ENCODE measurements around the gene TC2N. TPM values are rescaled to one million over a fixed set of nuclear protein-coding genes. Genes with fewer than 3 reads are reported as not detected.

The TC2N gene
- total and polyA plus RNA-seq, 2 experiments from 2014 or later, result 10.0 to 35.0 TPM

- H3K4me1 ChIP-seq (ENCODE audit: insufficient read depth), result no peaks in the 10 kb centered on the region
- Mint-ChIP-seq H3K4me1 (no peaks in the 10 kb centered on the region), H3K27ac (no peak overlapping the region), H3K36me3 (ENCODE audit: low read depth) (no peaks in the 10 kb centered on the region), H3K4me3 (no peak overlapping the region), H3K27me3 (ENCODE audit: insufficient read depth, low read depth, poor library complexity) (no peaks in the 10 kb centered on the region), H3K9me3 (no peaks in the 10 kb centered on the region)
- no peaks in the 10 kb centered on the region for H3K27me3 ChIP-seq (ENCODE audit: insufficient read depth)
- H3K79me2 ChIP-seq (replicated peaks; ENCODE audit: insufficient read depth), result no peaks in the 10 kb centered on the region
- ATAC-seq (no peak), DNase-seq (ENCODE audit: low spot score) (no peak)
- H3K36me3 ChIP-seq (ENCODE audit: insufficient read depth), result no peaks in the 10 kb centered on the region
- H3K27ac ChIP-seq (ENCODE audit: low read depth), result no peak overlapping the region
- no peak overlapping the region for H2AFZ ChIP-seq
- H3F3A ChIP-seq (replicated peaks; ENCODE audit: low read depth), result no peaks in the 10 kb centered on the region
- TF ChIP-seq STAT1 (IDR thresholded peaks at IDR 0.05; ENCODE audit: unreplicated experiment) (no peak), CREB1 (CRISPR knock-in tag; IDR thresholded peaks at IDR 0.05; ENCODE audit: low read depth) (no peak), ZNF331 (CRISPR knock-in tag; IDR thresholded peaks at IDR 0.05; ENCODE audit: low read depth) (no peak), JUNB (IDR thresholded peaks at IDR 0.05; ENCODE audit: unreplicated experiment) (no peak), ZNF114 (CRISPR knock-in tag; IDR thresholded peaks at IDR 0.05) (no peak), ZNF462 (CRISPR knock-in tag; IDR thresholded peaks at IDR 0.05) (no peak), ETS1 (IDR thresholded peaks at IDR 0.05) (no peak), EZH2 (IDR thresholded peaks at IDR 0.05; ENCODE audit: low read depth, unreplicated experiment) (no peak), EZH2phosphoT487 (IDR thresholded peaks at IDR 0.05; ENCODE audit: unreplicated experiment) (no peak), REST (IDR thresholded peaks at IDR 0.05; ENCODE audit: unreplicated experiment) (no peak), NANOG (IDR thresholded peaks at IDR 0.05; ENCODE audit: borderline replicate concordance) (no peak), CTCF (conservative IDR thresholded peaks at IDR 0.05; ENCODE audit: low read depth in 2 of 2) (no peak), POLR2AphosphoS5 (IDR thresholded peaks at IDR 0.05; ENCODE audit: low read depth) (no peak)
- no peak overlapping the region for H3K4me3 ChIP-seq
- no peak overlapping the region for H3K4me2 ChIP-seq
- no peaks in the 10 kb centered on the region for H4K20me1 ChIP-seq (replicated peaks; ENCODE audit: insufficient read depth)
- no peaks in the 10 kb centered on the region for H3K9me2 ChIP-seq (ENCODE audit: insufficient read depth)
Measured at GRCh38 chr14:91745344-91745743, 122.0 kb downstream of the TC2N start.

Measured in GM23338 (cell line).